SU-DHL-6 (cell line): Measurements from ENCODE around the gene DCN.

Experiments
- CTCF ChIP-seq: fragments of 200-600 bp; sonication (generic); IDR thresholded peaks from one replicate; pipeline ENCODE4 v1.5.1; 2017; ENCODE audit warnings: antibody characterized with exemption, mild to moderate bottlenecking, low read length, moderate library complexity; ENCODE audit not compliant: insufficient read depth, poor library complexity, severe bottlenecking
- EZH2phosphoT487 ChIP-seq: fragments of 200-600 bp; sonication (generic), shearing (Covaris generic); conservative IDR thresholded peaks from 2 replicates; pipeline ENCODE4 v1.6.1; 2018; ENCODE audit warnings: mild to moderate bottlenecking, antibody characterized with exemption, low read length, moderate library complexity, mixed read lengths

GRCh38 chr12:91163116-91163515, 19.5 kb downstream of the DCN start:
- TF ChIP-seq CTCF = no peak
- TF ChIP-seq EZH2phosphoT487 = no peak
